HG03039 (cell line): ENCODE measurements around the gene RIC1.

ENCODE experiments used
- ATAC-seq: cut with Tn5 transposase; IDR thresholded peaks from one replicate; pipeline ENCODE4 v1.9.1; 2021; ENCODE audit warnings: mild to moderate bottlenecking, moderate library complexity; ENCODE audit not compliant: unreplicated experiment

The RIC1 gene

GRCh38 chr9:5820425-5820824 is 191.5 kb downstream of the RIC1 start:
- no peak for ATAC-seq

DNA sequence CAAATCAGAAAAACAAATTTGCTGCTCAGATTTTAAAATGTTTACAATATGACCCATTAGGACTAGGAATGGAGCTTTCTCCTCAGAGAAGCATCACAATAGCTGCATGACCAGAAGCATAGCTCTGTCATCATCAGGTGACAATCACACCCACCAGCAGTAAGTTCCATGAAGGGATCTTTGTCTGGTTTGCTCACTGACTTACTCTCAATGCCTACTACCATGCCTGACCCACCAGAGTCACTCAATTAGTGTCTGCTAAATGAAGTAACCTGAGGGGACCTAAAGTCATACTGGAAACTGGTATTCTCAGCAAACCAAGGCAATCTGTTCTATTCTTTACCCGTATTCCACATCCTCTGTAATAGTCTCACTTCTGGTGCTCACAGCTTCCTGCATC is 196.3 kb downstream of the RIC1 start:
- ATAC-seq, result no peak
